GM12878 (cell line): Measurements from ENCODE around the gene ZDHHC19. TPM values are rescaled to one million over a fixed set of nuclear protein-coding genes. Genes with fewer than 3 reads are reported as not detected.

ENCODE experiments used
- ATAC-seq: fragments of 200-7000 bp; cut with Tn5 transposase; 3 replicates; pipeline ENCODE4 v1.9.1; 2020; ENCODE audit warnings: mild to moderate bottlenecking, moderate library complexity
- BruUV-seq: library from RNA; stranded (reverse); fragments of 400-500 nt; replicated peaks from 2 replicates; lab custom pipeline; 2021; lab: Mats Ljungman, UMichigan
- CTCF ChIA-PET: fragments of 300-600 bp; sonication (Branson Sonifier 250); formaldehyde crosslinking; extraction: SDS; loops from one replicate; lab custom pipeline; 2021; ENCODE audit warnings: inconsistent platforms; lab: Yijun Ruan, JAX
- POLR2A ChIA-PET: fragments of 350-600 bp; formaldehyde crosslinking; extraction: SDS; loops from one replicate; lab custom pipeline; 2021; ENCODE audit warnings: inconsistent platforms; lab: Charles Lee
- RAD21 ChIA-PET: fragments of 300-600 bp; sonication (Branson Sonifier 250); formaldehyde crosslinking; loops from one replicate; lab custom pipeline; 2023; ENCODE audit warnings: antibody characterized with exemption; ENCODE audit not compliant: unreplicated experiment; lab: Charles Lee
- SMC1A ChIA-PET: fragments of 300-600 bp; sonication (Branson Sonifier 250); formaldehyde crosslinking; loops from one replicate; lab custom pipeline; 2023; ENCODE audit not compliant: unreplicated experiment, uncharacterized antibody; lab: Charles Lee
- DNase-seq: peaks from one replicate; pipeline ENCODE4 v3.0.0-alpha.2; 2011; ENCODE audit warnings: low read depth, low spot score
- FAIRE-seq: peaks from 3 replicates; lab custom pipeline; 2011; peaks lifted over from hg19 to GRCh38; lab: Jason Lieb, UNC
- H2AFZ ChIP-seq: 2 replicates; pipeline ENCODE4 v1.6.0; 2011; ENCODE audit warnings: low read depth, low read length, control low read depth; ENCODE audit not compliant: control insufficient read depth
- H3K27ac ChIP-seq: 2 replicates; pipeline ENCODE4 v1.5.1; 2011; ENCODE audit warnings: control low read depth; ENCODE audit not compliant: control insufficient read depth, insufficient read depth
- H3K27me3 ChIP-seq, 2 experiments: replicated peaks in 1 of 2; 2 replicates each; pipeline versions ENCODE4 v1.6.0 to v1.6.1; 2011; ENCODE audit warnings: low read length in 1 of 2; ENCODE audit not compliant: control insufficient read depth in 2 of 2, insufficient read depth in 2 of 2
- H3K36me3 ChIP-seq, 2 experiments: 2 replicates each; pipeline ENCODE4 v1.5.1; 2011; ENCODE audit warnings: low read length in 1 of 2; ENCODE audit not compliant: control insufficient read depth in 2 of 2, insufficient read depth in 2 of 2
- H3K4me1 ChIP-seq: 2 replicates; pipeline ENCODE4 v1.6.1; 2011; ENCODE audit warnings: mild to moderate bottlenecking, low read length, moderate library complexity, mixed read lengths; ENCODE audit not compliant: control insufficient read depth, insufficient read depth
- H3K4me2 ChIP-seq: 2 replicates; pipeline ENCODE4 v1.6.0; 2011; ENCODE audit warnings: control low read depth; ENCODE audit not compliant: control insufficient read depth, insufficient read depth
- H3K4me3 ChIP-seq: fragments of 200-600 bp; sonication (generic); 2 replicates; pipeline ENCODE4 v1.5.1; 2016
- H3K79me2 ChIP-seq: 2 replicates; pipeline ENCODE4 v1.6.0; 2011; ENCODE audit warnings: low read length; ENCODE audit not compliant: control insufficient read depth, insufficient read depth
- H3K9ac ChIP-seq: 2 replicates; pipeline ENCODE4 v1.8.0; 2011; ENCODE audit warnings: low read length, control low read depth, mixed read lengths; ENCODE audit not compliant: control insufficient read depth, insufficient read depth
- H3K9me3 ChIP-seq: replicated peaks from 3 replicates; pipeline ENCODE4 v1.5.1; 2011; ENCODE audit warnings: mild to moderate bottlenecking, low read length; ENCODE audit not compliant: control insufficient read depth, insufficient read depth
- H4K20me1 ChIP-seq: 2 replicates; pipeline ENCODE4 v1.6.0; 2011; ENCODE audit not compliant: control insufficient read depth, insufficient read depth
- BACH1 ChIP-seq: fragments of 450-650 bp; IDR thresholded peaks from 2 replicates; pipeline ENCODE4 v1.6.1; 2017; ENCODE audit warnings: mild to moderate bottlenecking, borderline replicate concordance
- E2F4 ChIP-seq: IDR thresholded peaks from 2 replicates; pipeline ENCODE4 v1.6.1; 2012; ENCODE audit warnings: low read depth, low read length, improper control_type of control experiment
- EGR1 ChIP-seq, 2 experiments: IDR thresholded peaks; 1 replicate in 1 of 2; 2 replicates in 1 of 2; pipeline ENCODE4 v1.6.1; 2011 to 2012; ENCODE audit warnings: low read depth in 2 of 2, low read length in 2 of 2, borderline replicate concordance in 1 of 2, mild to moderate bottlenecking in 1 of 2, moderate library complexity in 1 of 2
- IRF3 ChIP-seq: fragments of 450-650 bp; IDR thresholded peaks from 2 replicates; pipeline ENCODE4 v1.6.1; 2014; ENCODE audit warnings: mild to moderate bottlenecking
- KAT2A ChIP-seq: conservative IDR thresholded peaks from 2 replicates; pipeline ENCODE4 v1.6.1; 2011; ENCODE audit warnings: low read depth, low read length; ENCODE audit not compliant: control insufficient read depth
- MAX ChIP-seq: IDR thresholded peaks from 2 replicates; pipeline ENCODE4 v1.6.1; 2012; ENCODE audit warnings: low read depth, low read length, improper control_type of control experiment
- MTA2 ChIP-seq: fragments of 450-650 bp; IDR thresholded peaks from 2 replicates; pipeline ENCODE4 v1.6.1; 2016; ENCODE audit warnings: low read depth, mild to moderate bottlenecking, moderate library complexity
- MXI1 ChIP-seq: fragments of 150-350 bp; IDR thresholded peaks from 2 replicates; pipeline ENCODE4 v1.6.1; 2011; ENCODE audit warnings: low read depth, mild to moderate bottlenecking, inconsistent platforms, low read length, improper control_type of control experiment
- NFIC ChIP-seq: IDR thresholded peaks from 2 replicates; pipeline ENCODE4 v1.6.1; 2012; ENCODE audit warnings: low read depth, mild to moderate bottlenecking, inconsistent platforms, low read length, moderate library complexity
- PKNOX1 ChIP-seq: fragments of 450-650 bp; IDR thresholded peaks from 2 replicates; pipeline ENCODE4 v1.6.1; 2016; ENCODE audit warnings: mild to moderate bottlenecking
- RAD21 ChIP-seq: IDR thresholded peaks from 2 replicates; pipeline ENCODE4 v1.6.1; 2011; ENCODE audit warnings: mild to moderate bottlenecking, low read depth, low read length, moderate library complexity; ENCODE audit not compliant: insufficient read depth
- RAD51 ChIP-seq: fragments of 450-650 bp; IDR thresholded peaks from 2 replicates; pipeline ENCODE4 v1.6.1; 2016; ENCODE audit warnings: moderate library complexity, mild to moderate bottlenecking, inconsistent platforms
- RCOR1 ChIP-seq: conservative IDR thresholded peaks from 2 replicates; pipeline ENCODE4 v1.6.1; 2012; ENCODE audit warnings: low read depth, low read length, improper control_type of control experiment
- SMARCA5 ChIP-seq: fragments of 450-650 bp; IDR thresholded peaks from 2 replicates; pipeline ENCODE4 v1.6.1; 2017; ENCODE audit warnings: mild to moderate bottlenecking
- STAT1 ChIP-seq: fragments of 450-650 bp; conservative IDR thresholded peaks from 2 replicates; pipeline ENCODE4 v1.6.1; 2014; ENCODE audit warnings: antibody characterized with exemption, mild to moderate bottlenecking
- TCF3 ChIP-seq: IDR thresholded peaks from 2 replicates; pipeline ENCODE4 v1.6.1; 2012; ENCODE audit warnings: low read depth, mild to moderate bottlenecking, low read length, borderline replicate concordance; ENCODE audit not compliant: insufficient read depth
- USF1 ChIP-seq: IDR thresholded peaks from 2 replicates; pipeline ENCODE4 v1.6.1; 2011; ENCODE audit warnings: borderline replicate concordance, low read depth, mild to moderate bottlenecking, moderate library complexity, mixed read lengths, low read length; ENCODE audit not compliant: insufficient read depth; ENCODE audit errors: extremely low read length
- WGBS: methylation state at CpG from one replicate; pipeline ENCODE4 v1.1.6; 2016; ENCODE audit warnings: low lambda C conversion rate; ENCODE audit not compliant: insufficient replicate concordance, insufficient coverage; ENCODE audit errors: missing lambda C conversion rate; 5-methylcytosine and 5-hydroxymethylcytosine counted together
- in situ Hi-C: fragments of 300-500 bp; cut with MboI; formaldehyde crosslinking; loops from 9 replicates; pipeline ENCODE4 v1.14.3; 2018; ENCODE audit warnings: mixed read lengths
- intact Hi-C: fragments of 100-400 bp; cut with micrococcal nuclease; formaldehyde crosslinking; loops from one replicate; pipeline ENCODE4 v1.14.2; 2022; ENCODE audit not compliant: unreplicated experiment
- polyA plus RNA-seq, 11 experiments: library from polyadenylated mRNA; depleted of rRNA in 4 of 11; unstranded in 6 of 11; stranded (reverse) in 5 of 11; fragments of >200 nt; fragmentation: Nextera tagmentation in 4 of 11; fragmentation: Illumina TruSeq in 1 of 11; extraction: Ambion mirVana in 4 of 11; extraction: Trizol in 1 of 11; gene quantifications; 1 replicate in 1 of 11; 2 replicates in 10 of 11; pipeline versions ENCODE4 v1.2.1 to v1.2.3, GENCODE V29; 2011 to 2016; ENCODE audit warnings: inconsistent platforms in 2 of 11, missing spikeins in 2 of 11, low read depth in 1 of 11
- total RNA-seq, 4 experiments: library from RNA; depleted of rRNA in 3 of 4; stranded (reverse); fragments of >200 nt in 3 of 4; fragmentation: Illumina TruSeq in 1 of 4; extraction: Trizol in 1 of 4; gene quantifications; 2 replicates each; pipeline versions ENCODE4 v1.2.1 to v1.2.3, GENCODE V29; 2013 to 2021

ZDHHC19 gene
- total and polyA plus RNA-seq, 10 of the 15 experiments (the other 5 are each of a cell fraction or from before 2014, with no cell fraction given), result 0.26 TPM; not detected in 9

- Histone ChIP-seq H3K27ac (peak overlapping the region; percentile 95), H2AFZ (peak overlapping the region; percentile 73), H3K27me3 (no peaks in the 10 kb centered on the region), H4K20me1 (no peaks in the 10 kb centered on the region), H3K9me3 (no peaks in the 10 kb centered on the region), H3K4me3 (peak overlapping the region; percentile 66; the same call in 1 of the 2 replicates), H3K4me1 (peaks cover 70% of the 10 kb centered on the region), H3K4me2 (peak overlapping the region; percentile 97), H3K9ac (peak overlapping the region; percentile 79), H3K79me2 (no peaks in the 10 kb centered on the region; the same call in 1 of the 2 replicates), H3K36me3 (no peaks in the 10 kb centered on the region)
- in situ Hi-C loops (no loop called here), intact Hi-C loops (no loop called here)
- ChIA-PET POLR2A (interaction anchor here (0.6 to 4.6 kb wide), 14 partner anchors 7 to 255 kb away, joined by 3 to 24 read pairs (median 7); no protein-coding TSS in a partner anchor), RAD21 (interaction anchor here (0.9 to 4.9 kb wide), 11 partner anchors 8 to 114 kb away, joined by 3 to 52 read pairs (median 12); no protein-coding TSS in a partner anchor), SMC1A (interaction anchor here (0.7 to 6.4 kb wide), 14 partner anchors 8 to 112 kb away, joined by 3 to 108 read pairs (median 6); no protein-coding TSS in a partner anchor), CTCF (interaction anchor here (0.8 to 5.0 kb wide), 10 partner anchors 9 to 292 kb away, joined by 3 to 43 read pairs (median 4); no protein-coding TSS in a partner anchor)
- peak; percentile 64 for DNase-seq
- FAIRE-seq, result peak; percentile 76
- peak; percentile 67 for ATAC-seq
- WGBS, result 5% methylated on average over 31 of the region's 31 CpGs
- BruUV-seq, result TSS peak; percentile 86
- TF ChIP-seq NFIC, result peak; percentile 53; the same call in 1 of the 2 replicates
- peak; percentile 53 for TF ChIP-seq RAD51
- TF ChIP-seq TCF3, result peak; percentile 78
- no peak for TF ChIP-seq E2F4
- TF ChIP-seq RCOR1, result 0 out of 2 replicates have a peak, but pooled peaks have one; percentile 44
- peak; percentile 51 for TF ChIP-seq USF1
- peak; percentile 71; the same call in 1 of the 2 replicates for TF ChIP-seq MTA2
- TF ChIP-seq IRF3, result no peak
- TF ChIP-seq MXI1, result peak; percentile 63
- TF ChIP-seq BACH1, result peak; percentile 16; the same call in 1 of the 2 replicates
- TF ChIP-seq RAD21, result no peak
- TF ChIP-seq SMARCA5, result 0 out of 2 replicates have a peak, but pooled peaks have one; percentile 12
- peak; percentile 12; the same call in 1 of the 2 replicates for TF ChIP-seq MAX
- no peak for TF ChIP-seq KAT2A
- TF ChIP-seq EGR1 (IDR thresholded peaks at IDR 0.05; ENCODE audit: borderline replicate concordance in 1 of 2, low read depth in 2 of 2, low read length in 2 of 2), result 0 out of 3 replicates have a peak, but pooled peaks of 1 of the 2 experiments have one; percentile 21
- TF ChIP-seq PKNOX1, result peak; percentile 86
- TF ChIP-seq STAT1, result no peak
These were observed 24.3 kb downstream of the ZDHHC19 start for GRCh38 chr3:196186651-196187573.
